Stomach (tissue), 4 donors: ENCODE results near the gene ABCB4.

Experiments
- POLR2A ChIP-seq, 4 donors: fragments of 450-650 bp; IDR thresholded peaks; one replicate each; pipeline ENCODE4 v1.6.1; 2016; ENCODE audit warnings: antibody characterized with exemption in 4 of 4, control low read depth in 2 of 4, mild to moderate bottlenecking in 1 of 4, moderate library complexity in 1 of 4
- POLR2AphosphoS5 ChIP-seq, 3 donors: sonication (generic); formaldehyde crosslinking; IDR thresholded peaks; one replicate each; pipeline ENCODE4 v1.6.1; 2016; ENCODE audit warnings: antibody characterized with exemption in 3 of 3
- TF ChIP-seq, protein P1 (sequence below), 7 experiments: fragments of 450-650 bp in 4 of 7; fragments of 200-600 bp in 3 of 7; sonication (generic) in 3 of 7; IDR thresholded peaks; one replicate each; pipeline ENCODE4 v1.5.1; 2016 to 2019; ENCODE audit warnings: antibody characterized with exemption in 7 of 7, control low read depth in 2 of 7, mild to moderate bottlenecking in 1 of 7

DNA sequence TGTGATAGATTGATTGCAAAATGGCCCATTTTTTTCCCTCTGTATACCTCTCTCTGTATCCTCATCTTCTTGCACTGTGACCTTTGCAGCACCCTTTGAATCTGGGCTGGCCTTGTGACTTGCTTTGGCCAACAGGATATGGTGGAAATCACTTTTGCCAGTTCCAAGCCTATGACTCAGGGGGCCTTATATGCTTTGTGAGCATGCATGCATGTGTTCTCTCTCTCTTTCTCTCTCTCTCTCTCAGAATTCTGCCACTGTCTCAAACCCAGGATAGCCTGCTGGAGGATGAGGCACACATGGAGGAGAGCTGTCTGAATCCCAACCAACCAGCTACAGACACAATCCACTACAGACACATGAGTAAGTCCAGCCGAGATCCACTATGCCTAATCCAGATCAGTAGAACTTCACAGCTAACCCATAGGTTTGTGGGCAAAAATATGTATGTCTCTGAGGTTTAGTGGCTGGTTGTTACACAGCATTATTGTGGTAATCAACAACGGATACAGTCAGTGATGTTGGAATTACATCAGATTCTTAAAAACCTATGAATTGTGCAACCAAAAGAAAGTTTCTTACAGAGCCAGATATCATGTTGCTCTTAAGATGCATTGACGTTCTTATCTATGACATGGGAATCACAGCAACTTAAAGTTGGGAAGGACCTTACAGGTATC is 41.8 kb upstream of the ABCB4 start:
- TF ChIP-seq, protein P1, sequence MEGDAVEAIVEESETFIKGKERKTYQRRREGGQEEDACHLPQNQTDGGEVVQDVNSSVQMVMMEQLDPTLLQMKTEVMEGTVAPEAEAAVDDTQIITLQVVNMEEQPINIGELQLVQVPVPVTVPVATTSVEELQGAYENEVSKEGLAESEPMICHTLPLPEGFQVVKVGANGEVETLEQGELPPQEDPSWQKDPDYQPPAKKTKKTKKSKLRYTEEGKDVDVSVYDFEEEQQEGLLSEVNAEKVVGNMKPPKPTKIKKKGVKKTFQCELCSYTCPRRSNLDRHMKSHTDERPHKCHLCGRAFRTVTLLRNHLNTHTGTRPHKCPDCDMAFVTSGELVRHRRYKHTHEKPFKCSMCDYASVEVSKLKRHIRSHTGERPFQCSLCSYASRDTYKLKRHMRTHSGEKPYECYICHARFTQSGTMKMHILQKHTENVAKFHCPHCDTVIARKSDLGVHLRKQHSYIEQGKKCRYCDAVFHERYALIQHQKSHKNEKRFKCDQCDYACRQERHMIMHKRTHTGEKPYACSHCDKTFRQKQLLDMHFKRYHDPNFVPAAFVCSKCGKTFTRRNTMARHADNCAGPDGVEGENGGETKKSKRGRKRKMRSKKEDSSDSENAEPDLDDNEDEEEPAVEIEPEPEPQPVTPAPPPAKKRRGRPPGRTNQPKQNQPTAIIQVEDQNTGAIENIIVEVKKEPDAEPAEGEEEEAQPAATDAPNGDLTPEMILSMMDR (IDR thresholded peaks at IDR 0.05) = no peak
- TF ChIP-seq POLR2A (IDR thresholded peaks at IDR 0.05) = no peak
- no peak for TF ChIP-seq POLR2AphosphoS5 (IDR thresholded peaks at IDR 0.05)
